Astrocyte of the cerebellum (primary cell): Measurements from ENCODE around the gene IFNA8.
"Not testable (repeated sequence)": the region's sequence is repeated elsewhere in the genome, so short reads cannot be mapped to it uniquely, and the experiment has no call there.

Source experiments
- DNase-seq: peaks from one replicate; pipeline ENCODE4 v3.0.0-alpha.2; 2011; ENCODE audit warnings: low read depth
- H3K4me3 ChIP-seq: 2 replicates; pipeline ENCODE4 v1.5.1; 2011; ENCODE audit warnings: mild to moderate bottlenecking, low read depth, low read length, moderate library complexity
- in situ Hi-C: cut with HindIII; loops from 2 replicates; pipeline ENCODE4 v1.10.0; 2017; ENCODE audit warnings: low sequenced_read_pairs
- TF ChIP-seq, protein P1 (sequence below): IDR thresholded peaks from 2 replicates; pipeline ENCODE4 v1.5.1; 2012; ENCODE audit warnings: low read length, low read depth, moderate library complexity, mild to moderate bottlenecking; ENCODE audit errors: missing control alignments

The IFNA8 gene

DNA sequence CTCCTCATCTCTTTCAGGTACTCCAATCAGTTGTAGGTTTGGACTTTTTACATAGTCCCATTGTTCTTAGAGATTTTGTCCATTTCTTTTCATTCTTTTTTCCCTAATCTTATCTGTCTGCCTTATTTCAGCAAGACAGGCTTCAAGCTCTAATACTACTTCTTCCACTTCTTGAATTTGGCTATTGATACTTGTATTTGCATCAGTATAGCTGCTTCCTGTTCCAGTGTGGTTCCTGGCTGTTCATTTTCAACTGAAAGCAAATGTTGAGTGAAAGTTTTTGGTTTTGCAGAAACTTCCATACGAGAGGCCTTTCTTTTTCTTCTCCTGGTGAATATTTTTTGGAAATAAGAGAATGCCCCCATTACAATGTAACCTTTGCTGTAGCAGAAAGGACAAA is 19.3 kb downstream of the IFNA8 start:
- in situ Hi-C loops = no loop called here
- DNase-seq = no peak
- H3K4me3 ChIP-seq = no peak overlapping the region
- TF ChIP-seq, protein P1, sequence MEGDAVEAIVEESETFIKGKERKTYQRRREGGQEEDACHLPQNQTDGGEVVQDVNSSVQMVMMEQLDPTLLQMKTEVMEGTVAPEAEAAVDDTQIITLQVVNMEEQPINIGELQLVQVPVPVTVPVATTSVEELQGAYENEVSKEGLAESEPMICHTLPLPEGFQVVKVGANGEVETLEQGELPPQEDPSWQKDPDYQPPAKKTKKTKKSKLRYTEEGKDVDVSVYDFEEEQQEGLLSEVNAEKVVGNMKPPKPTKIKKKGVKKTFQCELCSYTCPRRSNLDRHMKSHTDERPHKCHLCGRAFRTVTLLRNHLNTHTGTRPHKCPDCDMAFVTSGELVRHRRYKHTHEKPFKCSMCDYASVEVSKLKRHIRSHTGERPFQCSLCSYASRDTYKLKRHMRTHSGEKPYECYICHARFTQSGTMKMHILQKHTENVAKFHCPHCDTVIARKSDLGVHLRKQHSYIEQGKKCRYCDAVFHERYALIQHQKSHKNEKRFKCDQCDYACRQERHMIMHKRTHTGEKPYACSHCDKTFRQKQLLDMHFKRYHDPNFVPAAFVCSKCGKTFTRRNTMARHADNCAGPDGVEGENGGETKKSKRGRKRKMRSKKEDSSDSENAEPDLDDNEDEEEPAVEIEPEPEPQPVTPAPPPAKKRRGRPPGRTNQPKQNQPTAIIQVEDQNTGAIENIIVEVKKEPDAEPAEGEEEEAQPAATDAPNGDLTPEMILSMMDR = no peak

DNA sequence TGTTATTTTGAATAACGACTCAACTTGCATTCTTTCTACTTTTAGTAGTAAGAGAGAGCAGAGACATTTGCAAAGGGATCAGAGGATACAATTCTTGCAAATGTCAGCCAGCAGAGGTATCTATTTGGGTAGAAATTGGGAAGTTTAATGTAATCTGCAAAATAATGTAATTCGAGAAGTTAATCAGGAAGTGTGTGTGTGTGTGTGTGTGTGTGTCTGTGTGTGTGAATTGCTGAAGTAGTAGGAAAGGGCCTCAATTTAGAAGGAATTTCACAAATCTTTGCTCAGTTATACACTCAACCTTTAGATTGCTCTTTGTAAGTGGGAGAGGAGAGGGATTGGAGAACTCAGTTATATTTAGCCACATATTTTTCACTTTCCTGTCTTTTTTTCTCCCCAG is 20.3 kb downstream of the IFNA8 start:
- TF ChIP-seq, protein P1 = no peak
- no peak for DNase-seq
- no peak overlapping the region for H3K4me3 ChIP-seq
- in situ Hi-C loops = no loop called here

DNA sequence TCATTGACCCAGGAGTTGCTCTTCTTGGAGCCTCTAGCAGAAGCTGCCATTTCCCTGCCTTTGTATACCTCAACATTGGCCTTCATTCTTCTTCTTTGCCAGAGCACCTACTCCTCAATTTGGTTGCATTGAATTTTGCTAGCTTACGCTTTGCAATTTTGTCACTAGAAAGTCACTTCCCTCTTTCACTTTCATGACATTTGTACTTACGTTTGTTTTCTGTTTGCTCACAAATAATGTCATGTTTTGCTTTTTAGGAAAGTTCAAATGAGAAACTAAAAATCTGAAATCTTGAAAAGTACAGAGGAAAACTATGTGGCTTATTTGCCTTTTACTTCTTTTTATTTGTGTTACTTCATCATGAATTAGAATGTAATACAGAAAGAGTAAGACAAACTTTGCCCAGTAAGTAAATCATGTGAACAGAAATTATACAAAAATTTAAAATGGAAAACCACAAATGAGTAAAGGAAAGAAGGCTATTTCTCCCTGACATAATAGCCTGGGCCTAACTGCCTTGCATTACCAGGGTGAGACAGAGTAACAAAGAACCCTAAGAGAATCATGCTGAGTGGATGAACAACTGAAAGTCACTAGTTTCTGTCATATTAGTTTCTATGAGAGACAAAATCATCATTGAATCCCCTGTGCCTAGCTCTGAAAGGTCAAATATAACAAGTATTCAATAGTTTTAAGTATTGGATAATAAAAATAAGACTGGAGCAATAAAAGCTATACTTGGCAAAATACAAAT is 23.9 kb downstream of the IFNA8 start:
- TF ChIP-seq, protein P1 = no peak
- no peak for DNase-seq
- in situ Hi-C loops = no loop called here
- no peak overlapping the region for H3K4me3 ChIP-seq

DNA sequence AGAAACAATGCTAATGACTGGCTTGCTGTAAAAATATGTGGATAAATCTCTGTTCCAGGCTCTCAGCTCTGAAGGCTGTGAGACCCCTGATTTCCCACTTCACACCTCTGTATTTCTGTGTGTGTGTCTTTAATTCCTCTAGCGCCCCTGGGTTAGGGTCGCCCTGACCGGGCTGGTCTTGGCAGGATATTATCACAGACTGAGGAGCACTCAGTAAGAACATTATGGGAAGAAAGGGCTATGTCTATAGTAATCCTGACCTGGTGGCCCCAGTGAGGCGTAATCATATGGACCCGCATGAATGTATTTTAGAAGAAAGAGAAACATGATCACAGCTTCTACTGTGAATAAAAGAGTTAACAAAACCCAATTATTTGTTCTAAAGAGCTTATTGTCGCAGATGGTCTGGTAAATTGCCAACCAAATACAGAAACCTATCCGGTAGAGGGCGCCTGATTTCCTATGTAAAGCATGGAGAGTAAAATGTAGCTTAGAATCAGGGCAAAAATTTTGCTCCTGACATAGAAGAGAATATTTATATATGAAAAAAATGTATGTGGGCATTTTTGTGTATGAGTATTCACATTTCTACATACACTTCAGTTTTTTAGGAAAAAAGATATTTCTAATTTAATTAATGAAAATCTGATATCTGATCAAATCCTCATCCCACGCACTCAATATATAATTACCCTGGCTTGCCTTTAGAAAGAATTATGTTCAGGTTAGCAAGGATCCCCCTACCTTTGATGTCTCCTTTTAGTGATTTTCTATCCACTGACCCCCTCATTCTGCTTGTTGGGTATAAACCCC is 25.5 kb downstream of the IFNA8 start:
- H3K4me3 ChIP-seq = no peak overlapping the region
- in situ Hi-C loops = no loop called here
- TF ChIP-seq, protein P1 = peak; percentile 63
- peak; percentile 69 for DNase-seq

DNA sequence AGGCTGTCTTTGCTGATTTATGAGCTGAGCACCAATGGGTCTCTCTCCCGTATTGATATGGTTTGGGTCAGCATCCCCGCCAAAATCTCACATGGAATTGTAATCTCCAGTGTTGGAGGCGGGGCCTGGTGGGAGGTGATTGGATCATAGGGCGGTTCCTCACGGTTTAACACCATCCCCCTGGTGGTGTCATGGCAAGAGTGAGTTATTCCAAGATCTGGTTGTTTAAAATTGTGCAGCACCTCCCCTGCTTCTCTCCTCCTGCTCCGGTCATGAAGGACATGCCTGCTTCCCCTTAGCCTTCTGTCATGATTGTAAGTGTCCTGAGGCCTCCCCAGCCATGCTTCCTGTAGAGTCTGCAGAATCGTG is 26.1 kb downstream of the IFNA8 start:
- DNase-seq, in situ Hi-C loops, H3K4me3 ChIP-seq: not testable (repeated sequence)

DNA sequence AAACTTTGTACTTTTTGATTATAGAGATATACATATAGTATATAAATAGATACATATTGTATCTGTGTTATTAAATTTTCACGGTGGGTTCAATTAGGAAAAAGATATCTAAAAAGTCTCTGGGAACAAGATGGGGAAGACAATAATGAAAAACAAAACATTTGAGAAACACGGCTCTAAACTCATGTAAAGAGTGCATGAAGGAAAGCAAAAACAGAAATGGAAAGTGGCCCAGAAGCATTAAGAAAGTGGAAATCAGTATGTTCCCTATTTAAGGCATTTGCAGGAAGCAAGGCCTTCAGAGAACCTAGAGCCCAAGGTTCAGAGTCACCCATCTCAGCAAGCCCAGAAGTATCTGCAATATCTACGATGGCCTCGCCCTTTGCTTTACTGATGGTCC is 31.2 kb downstream of the IFNA8 start, which contains the start of gene IFNA1:
Gene IFNA1 (plus strand): TSS at position 301 of the 400 bp plus-strand sequence. CDS start 69 bp downstream, at position 370.
- TF ChIP-seq, protein P1 = no peak
- H3K4me3 ChIP-seq = no peak within 1 kb of the TSS
- in situ Hi-C loops = no loop called here
- DNase-seq = no peak
